CD4-positive, alpha-beta T cell treated with Interferon alpha-2 for 1 hour (primary cell): Measurements from ENCODE around the gene RALY.
"Not testable (repeated sequence)": the region's sequence is repeated elsewhere in the genome, so short reads cannot be mapped to it uniquely, and the experiment has no call there.

Experiments used
- DNase-seq, 2 donors: peaks; one replicate each; pipeline ENCODE4 v3.0.0-alpha.2; 2020 to 2022

The RALY gene

DNA sequence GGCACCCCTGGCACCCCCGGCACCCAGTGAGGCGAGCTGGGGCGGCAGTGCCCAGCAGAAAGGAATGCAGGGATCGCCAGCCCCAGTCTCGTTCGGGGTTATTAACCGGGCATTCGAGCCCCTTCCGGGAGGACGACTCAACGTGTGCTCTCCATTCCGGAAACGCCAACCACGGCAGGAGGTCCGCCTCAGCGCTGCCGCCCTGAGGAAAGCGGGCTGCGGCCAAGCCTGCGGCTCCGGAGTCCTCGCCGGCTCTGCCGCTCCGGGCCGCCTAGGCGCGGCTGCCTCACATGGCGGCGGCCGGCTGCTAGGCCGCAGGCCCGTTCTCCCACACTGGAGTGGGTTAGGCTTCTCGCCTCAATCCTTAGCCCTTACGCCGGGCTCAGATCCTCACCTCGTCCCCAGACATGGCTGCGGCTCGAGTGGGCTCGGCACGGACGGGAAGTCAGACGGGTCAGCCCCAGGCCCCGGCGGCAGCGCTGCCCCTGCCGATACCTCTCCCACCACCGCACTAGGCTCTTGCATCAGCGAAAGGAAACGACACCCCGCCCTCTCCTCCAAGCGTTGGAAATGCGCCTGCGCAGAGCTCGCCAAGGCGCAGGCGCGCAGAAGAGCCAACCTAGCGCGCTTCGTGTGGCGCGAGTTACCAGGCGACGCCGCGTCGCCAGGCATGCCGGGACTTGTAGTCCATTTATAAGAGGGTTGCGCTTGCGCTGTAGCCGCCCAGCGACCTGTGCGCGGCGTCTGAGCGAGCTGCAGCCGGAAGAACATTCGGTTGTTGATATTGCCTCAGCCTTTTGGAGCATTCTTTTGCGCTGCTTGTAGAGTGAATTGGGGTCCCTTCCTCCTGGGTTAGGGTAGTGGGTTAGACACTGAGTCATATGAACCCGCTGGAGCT is 118.2 kb downstream of the RALY start, which contains the start of gene EIF2S2:
TSS of gene EIF2S2 (minus strand) at position 542 of the 898 bp plus-strand sequence. CDS start at position 409, 133 bp downstream.
- peak; percentile 97 to 98 for DNase-seq

DNA sequence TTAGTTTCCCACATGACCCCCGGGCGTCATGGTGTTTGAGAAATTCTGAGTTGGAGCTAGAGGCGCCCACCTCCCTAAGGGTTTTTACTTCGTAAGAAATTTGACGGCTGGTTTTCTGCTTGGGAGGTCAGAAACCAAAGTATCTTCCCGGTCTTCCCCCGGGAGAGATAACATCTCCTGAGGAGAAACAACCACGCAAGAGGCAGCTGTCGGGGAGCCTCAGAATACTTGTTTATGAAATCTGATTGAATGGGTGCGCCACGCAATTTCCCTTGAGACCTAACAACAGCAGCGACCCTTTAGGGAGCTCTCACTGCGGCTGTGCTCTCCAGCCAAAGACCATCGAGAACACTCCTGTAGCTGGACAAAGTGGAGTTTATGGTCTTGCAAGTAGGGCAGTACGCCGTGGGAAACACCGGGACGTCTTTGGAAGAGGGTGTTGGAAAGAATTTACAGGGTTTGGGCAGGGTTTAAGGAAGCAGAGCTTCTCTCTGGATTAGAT is 118.9 kb downstream of the RALY start:
- no peak for DNase-seq

DNA sequence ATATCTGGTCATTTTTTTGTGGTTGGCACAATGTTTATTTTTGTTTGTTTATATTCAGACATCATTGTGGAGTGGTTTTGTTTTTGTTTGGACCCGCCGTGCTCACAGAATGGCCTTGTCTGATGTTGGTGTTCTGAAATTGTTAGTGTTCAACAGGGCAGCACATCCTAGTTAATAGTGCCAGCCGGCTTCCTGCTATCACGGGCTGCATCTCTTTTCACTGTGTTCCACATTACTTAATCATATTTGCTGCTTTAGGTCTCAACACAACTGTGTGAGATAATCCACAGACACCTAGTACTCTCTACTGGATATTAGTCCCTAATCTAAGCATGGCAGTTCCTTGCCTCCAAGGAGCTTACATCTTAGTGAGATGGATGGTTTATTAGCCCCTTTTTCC is 121.1 kb downstream of the RALY start:
- no peak for DNase-seq

DNA sequence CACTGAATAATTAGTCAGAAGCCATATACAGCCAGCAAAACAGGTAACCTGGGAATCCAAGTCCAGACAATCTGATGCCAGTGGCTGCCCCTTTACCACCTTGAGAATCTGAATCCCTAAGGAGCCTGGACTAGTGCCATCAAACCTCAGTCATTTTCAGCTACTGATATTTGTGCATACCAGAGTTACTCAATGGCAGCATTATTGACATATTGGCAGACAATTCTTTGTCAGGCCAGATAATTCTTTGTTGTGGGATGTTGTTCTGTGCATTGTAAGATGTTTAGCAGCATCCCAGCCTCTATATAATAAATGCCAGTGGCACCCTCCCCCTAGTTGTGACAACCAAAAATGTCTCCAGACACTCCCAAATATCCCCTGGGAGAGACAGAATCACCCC is 121.5 kb downstream of the RALY start:
- no peak for DNase-seq

- DNase-seq: no peak
Measured at GRCh38 chr20:34120213-34120612, 126.5 kb downstream of the RALY start.

DNA sequence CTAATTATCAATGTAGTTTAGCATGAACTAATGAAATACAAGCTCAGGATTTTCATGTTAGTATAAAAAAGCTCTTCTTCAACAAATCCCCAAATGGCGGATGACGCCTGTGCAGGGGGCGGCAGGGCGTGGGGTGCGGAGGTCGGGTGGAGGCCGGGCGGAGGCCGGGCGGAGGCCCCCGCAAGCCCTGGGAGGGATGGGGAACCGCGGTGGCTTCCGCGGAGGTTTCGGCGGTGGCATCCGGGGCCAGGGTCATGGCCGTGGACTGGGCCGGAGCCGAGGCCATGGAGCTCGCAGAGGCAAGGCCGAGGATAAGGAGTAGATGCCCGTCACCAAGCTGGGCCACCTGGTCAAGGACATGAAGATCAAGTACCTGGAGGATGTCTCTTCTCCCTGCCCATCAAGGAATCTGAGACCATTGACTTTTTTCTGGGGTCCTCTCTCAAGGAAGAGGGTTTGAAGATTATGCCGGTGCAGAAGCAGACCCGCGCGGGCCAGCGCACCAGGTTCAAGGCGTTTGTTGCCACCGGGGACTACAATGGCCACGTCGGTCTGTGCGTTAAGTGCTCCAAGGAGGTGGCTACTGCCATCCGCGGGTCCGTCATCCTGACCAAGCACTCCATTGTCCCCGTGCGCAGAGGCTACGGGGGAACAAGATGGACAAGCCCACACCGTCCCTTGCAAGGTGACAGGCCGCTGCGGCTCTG is 128.7 kb downstream of the RALY start:
- DNase-seq: no peak

DNA sequence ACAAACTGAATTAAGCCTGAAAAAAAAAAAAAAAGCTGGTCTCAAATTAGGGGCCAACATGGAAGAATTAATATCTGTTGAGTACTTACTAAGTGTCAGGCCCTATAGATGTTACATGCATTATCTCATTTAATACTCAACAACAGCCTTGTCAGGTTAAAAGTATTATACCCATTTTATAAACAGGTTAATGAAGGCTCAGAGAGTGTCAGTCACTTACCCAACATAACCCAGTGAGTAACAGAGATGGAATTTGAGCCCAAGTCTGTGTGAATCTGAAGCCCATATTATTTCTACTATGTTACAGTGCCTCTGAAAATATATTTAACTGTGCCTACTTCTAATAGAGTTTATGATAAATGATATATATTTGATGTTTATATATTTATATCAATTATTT is 129.6 kb downstream of the RALY start:
- no peak for DNase-seq

DNA sequence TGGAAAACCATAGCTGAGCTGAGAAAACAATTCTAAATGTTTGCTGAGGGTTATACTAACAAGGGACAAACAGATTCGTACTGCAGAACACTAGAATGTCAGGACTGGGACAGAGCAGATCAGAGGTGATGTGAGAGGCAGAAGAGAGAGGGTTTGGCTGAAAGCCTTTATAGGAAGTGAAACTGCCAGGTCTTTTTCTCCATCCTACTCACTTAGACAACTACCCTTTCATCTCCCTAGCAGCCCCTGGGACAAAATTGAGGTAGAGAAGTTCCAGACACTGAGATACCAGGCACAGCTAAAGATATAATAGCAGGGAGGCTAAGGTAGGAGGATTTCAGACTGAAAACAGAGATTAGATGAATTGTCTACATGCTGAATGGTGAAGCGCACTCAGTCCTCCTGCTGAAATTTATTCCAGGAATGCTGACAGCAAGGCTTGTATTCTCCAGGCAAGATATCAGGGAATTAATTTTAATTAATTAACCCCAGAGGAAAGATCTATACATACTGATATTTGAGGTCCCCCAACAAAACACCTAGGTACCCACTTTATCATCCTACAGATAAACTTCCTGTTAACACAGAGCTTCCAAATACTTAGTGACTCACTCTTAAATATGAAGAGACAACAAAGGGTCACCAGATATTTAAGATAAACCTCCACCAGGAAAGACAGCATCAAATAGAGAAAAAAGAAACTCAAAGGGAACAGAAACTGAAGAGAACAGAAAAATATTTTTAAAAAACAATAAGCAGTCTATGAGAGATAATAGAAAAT is 130.9 kb downstream of the RALY start:
- no peak for DNase-seq

GRCh38 chr20:34127792-34128191 is 134.1 kb downstream of the RALY start:
- DNase-seq: no peak

- peak; percentile 58 to 82 for DNase-seq
Measured at GRCh38 chr20:34129518-34130162, 135.9 kb downstream of the RALY start.

DNA sequence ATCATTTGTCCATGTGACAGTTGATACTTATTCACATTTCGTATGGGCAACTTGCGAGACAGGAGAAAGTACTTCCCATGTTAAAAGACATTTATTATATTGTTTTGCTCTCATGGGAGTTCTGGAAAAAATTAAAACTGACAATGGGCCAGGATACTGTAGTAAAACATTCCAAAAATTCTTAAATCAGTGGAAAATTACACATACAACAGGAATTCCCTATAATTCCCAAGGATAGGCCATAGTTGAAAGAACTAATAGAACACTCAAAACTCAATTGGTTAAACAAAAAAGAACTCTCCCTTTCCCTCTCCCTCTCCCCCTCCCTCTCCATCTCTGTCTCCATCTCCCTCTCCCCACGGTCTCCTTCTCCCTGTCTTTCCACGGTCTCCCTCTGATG is 137.8 kb downstream of the RALY start:
- no peak for DNase-seq

DNA sequence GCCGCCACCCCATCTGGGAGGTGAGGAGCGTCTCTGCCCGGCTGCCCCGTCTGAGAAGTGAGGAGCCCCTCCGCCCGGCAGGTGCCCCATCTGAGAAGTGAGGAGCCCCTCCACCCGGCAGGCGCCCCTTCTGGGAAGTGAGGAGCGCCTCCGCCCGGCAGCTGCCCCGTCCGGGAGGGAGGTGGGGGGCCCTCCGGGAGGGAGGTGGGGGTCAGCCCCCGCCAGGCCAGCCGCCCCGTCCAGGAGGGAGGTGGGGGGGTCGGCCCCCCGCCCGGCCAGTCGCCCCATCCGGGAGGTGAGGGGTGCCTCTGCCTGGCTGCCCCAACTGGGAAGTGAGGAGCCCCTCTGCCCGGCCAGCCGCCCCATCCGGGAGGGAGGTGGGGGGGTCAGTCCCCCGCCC is 138.8 kb downstream of the RALY start:
- not testable (repeated sequence) for DNase-seq

- not testable (repeated sequence) for DNase-seq
Measured at GRCh38 chr20:34132943-34133342, 139.2 kb downstream of the RALY start.

- DNase-seq: not testable (repeated sequence)
Measured at GRCh38 chr20:34133365-34133860, 139.7 kb downstream of the RALY start.
